WERI-Rb-1 (cell line): Measurements from ENCODE around the gene PARP4.

Experiments used
- DNase-seq: peaks from one replicate; pipeline ENCODE4 v3.0.0-alpha.2; 2020
- H3K27ac ChIP-seq: fragments of 250-450 bp; sonication (Bioruptor Pico); 2 replicates; pipeline ENCODE4 v1.5.1; 2020; ENCODE audit warnings: mild to moderate bottlenecking, moderate library complexity
- H3K27me3 ChIP-seq: fragments of 250-450 bp; sonication (Bioruptor Pico); 2 replicates; pipeline ENCODE4 v1.5.1; 2021; ENCODE audit warnings: mild to moderate bottlenecking, low read depth, moderate library complexity; ENCODE audit not compliant: insufficient read depth, severe bottlenecking
- H3K36me3 ChIP-seq: fragments of 250-450 bp; sonication (Bioruptor Pico); 2 replicates; pipeline ENCODE4 v1.5.1; 2020; ENCODE audit warnings: mild to moderate bottlenecking, moderate library complexity
- H3K4me3 ChIP-seq: 2 replicates; pipeline ENCODE4 v1.5.1; 2011; ENCODE audit warnings: low read depth, mild to moderate bottlenecking, control low read depth, low read length
- H3K9me3 ChIP-seq: fragments of 250-450 bp; sonication (Bioruptor Pico); 2 replicates; pipeline ENCODE4 v1.5.1; 2021; ENCODE audit warnings: mild to moderate bottlenecking, moderate library complexity; ENCODE audit not compliant: severe bottlenecking
- TF ChIP-seq, protein P1 (sequence below): IDR thresholded peaks from 2 replicates; pipeline ENCODE4 v1.5.1; 2011; ENCODE audit warnings: low read depth, mild to moderate bottlenecking, control low read depth, inconsistent platforms, low read length

PARP4 gene

DNA sequence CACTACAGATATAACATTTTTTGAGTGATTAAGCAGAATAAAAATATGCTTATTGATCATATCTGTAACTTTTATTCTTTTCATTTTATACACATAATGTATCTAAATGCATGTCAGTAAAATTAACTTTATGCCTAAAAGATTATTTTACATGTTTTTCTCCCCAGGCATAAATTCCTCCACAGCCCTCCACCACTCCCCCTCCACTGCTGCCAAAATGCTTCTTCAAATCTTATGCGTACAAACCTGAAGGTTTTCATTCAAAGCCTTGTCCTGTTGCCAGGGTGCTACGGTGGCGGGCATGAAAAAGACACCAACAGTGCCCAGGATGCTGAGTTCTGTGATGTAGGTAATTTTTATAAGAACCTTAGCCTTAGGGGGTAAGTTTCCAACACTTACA is 52.9 kb downstream of the PARP4 start:
- H3K27me3 ChIP-seq, result no peaks in the 10 kb centered on the region
- DNase-seq, result no peak
- TF ChIP-seq, protein P1, sequence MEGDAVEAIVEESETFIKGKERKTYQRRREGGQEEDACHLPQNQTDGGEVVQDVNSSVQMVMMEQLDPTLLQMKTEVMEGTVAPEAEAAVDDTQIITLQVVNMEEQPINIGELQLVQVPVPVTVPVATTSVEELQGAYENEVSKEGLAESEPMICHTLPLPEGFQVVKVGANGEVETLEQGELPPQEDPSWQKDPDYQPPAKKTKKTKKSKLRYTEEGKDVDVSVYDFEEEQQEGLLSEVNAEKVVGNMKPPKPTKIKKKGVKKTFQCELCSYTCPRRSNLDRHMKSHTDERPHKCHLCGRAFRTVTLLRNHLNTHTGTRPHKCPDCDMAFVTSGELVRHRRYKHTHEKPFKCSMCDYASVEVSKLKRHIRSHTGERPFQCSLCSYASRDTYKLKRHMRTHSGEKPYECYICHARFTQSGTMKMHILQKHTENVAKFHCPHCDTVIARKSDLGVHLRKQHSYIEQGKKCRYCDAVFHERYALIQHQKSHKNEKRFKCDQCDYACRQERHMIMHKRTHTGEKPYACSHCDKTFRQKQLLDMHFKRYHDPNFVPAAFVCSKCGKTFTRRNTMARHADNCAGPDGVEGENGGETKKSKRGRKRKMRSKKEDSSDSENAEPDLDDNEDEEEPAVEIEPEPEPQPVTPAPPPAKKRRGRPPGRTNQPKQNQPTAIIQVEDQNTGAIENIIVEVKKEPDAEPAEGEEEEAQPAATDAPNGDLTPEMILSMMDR, result no peak
- H3K4me3 ChIP-seq, result no peak overlapping the region
- H3K27ac ChIP-seq, result no peak overlapping the region
- H3K9me3 ChIP-seq, result no peaks in the 10 kb centered on the region
- peaks cover 33% of the 10 kb centered on the region for H3K36me3 ChIP-seq

DNA sequence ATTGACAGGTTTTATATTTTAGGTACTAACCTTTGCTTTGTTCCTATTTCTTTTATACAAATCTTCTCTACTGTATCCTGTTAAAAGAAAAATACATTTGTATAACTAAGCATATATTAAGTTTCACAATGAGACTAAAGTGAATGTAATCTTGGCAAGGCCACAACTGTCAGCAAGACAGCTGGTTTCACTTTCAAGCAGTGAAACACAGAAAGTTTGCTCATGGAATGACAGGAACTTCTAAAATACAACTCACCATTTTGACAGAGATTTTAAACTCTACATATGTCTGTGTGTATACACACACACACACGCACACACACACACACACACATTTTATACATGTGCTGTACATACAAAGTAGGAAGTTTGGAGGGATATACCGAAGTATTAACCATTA is 53.3 kb downstream of the PARP4 start:
- Histone ChIP-seq H3K27ac (no peak overlapping the region), H3K36me3 (peaks cover 38% of the 10 kb centered on the region), H3K4me3 (no peak overlapping the region), H3K9me3 (no peaks in the 10 kb centered on the region), H3K27me3 (no peaks in the 10 kb centered on the region)
- DNase-seq, result no peak
- TF ChIP-seq, protein P1, result no peak

DNA sequence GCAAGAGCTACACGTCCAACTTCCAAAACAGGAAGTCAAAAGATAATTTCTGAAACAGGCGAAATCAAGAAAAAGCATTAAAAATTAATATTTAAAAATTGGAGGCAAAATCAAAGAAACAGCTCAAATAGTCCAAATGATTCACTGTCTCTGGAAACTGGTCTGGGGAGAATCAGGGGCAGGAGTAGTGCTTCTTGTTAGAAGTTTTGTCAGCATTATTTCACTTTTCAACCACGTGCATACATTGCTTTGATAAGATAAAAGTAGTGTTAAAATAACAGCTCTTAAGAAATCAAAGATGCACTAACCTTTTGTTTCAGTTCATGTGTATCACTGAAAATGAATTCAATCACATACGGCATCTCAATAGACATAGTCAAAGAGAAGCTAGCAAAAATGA is 53.8 kb downstream of the PARP4 start:
- TF ChIP-seq, protein P1, result no peak
- Histone ChIP-seq H3K4me3 (no peak overlapping the region), H3K36me3 (peaks cover 43% of the 10 kb centered on the region), H3K27ac (no peak overlapping the region), H3K9me3 (no peaks in the 10 kb centered on the region), H3K27me3 (no peaks in the 10 kb centered on the region)
- DNase-seq, result no peak

DNA sequence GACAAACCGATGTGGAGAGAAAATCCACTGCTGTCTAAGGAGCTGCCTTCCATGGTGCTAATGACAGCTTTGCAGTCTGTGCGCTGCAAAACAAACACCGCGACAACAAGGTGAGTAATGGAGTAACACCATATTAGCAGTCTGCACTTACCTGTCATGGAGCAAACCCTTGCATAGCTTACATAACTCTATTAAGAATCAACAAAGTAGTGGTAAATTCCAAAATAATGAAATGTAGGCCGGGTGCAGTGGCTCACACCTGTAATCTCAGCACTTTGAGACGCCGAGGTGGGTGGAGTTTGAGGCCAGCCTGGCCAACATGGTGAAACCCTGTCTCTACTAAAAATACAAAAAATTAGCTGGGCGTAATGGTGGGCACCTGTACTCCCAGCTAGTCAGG is 56.2 kb downstream of the PARP4 start:
- Histone ChIP-seq H3K27me3 (no peaks in the 10 kb centered on the region), H3K36me3 (peaks cover 62% of the 10 kb centered on the region)
- TF ChIP-seq, protein P1, result no peak

DNA sequence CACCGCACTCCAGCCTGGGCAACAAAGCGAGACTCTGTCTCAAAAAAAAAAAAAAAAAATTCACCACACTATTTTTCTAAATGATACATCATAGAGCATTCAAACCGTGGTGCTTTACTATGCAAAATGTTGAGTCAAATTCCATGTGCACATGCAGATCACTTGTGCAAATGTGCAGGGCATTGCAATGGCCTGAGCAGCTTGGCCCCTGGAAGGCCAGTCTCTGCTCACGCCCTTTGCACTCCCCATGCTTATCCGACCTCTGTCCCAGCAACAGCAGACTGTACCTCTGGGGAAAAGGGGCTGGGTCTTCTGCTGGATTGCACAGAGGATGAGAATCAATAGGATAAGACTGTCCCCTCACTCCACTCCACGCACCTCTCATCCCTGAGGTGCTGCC is 58.5 kb downstream of the PARP4 start:
- no peak overlapping the region for H3K27ac ChIP-seq
- TF ChIP-seq, protein P1, result no peak; the same call in 1 of the 2 replicates
- no peaks in the 10 kb centered on the region for H3K27me3 ChIP-seq
- peaks cover 65% of the 10 kb centered on the region for H3K36me3 ChIP-seq
- H3K9me3 ChIP-seq, result no peaks in the 10 kb centered on the region
- no peak for DNase-seq
- no peak overlapping the region for H3K4me3 ChIP-seq

More for the DNA sequence above, 56.2 kb downstream of the PARP4 start:
- no peak for DNase-seq
- H3K4me3 ChIP-seq, result no peak overlapping the region
- no peak overlapping the region for H3K27ac ChIP-seq
- no peaks in the 10 kb centered on the region for H3K9me3 ChIP-seq

DNA sequence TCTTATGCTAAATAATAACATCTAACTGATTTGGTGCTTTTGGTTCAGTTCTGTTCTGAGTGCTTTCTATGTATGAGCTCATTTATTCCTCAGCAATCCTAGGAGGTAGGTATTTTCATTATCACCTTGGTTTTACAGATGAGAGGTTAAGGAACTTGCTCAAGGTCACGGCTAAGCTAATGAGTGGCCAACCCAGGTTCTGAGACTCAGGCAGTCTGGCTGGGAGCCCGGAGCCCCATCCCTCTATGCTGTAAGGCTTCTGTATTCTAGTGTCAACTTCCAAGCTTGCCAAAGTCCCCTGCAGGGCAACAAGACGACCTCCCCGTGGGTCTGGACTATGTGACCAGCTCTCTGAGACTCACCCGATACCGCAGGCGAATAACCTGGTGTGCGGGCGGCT is 60.5 kb downstream of the PARP4 start:
- TF ChIP-seq, protein P1, result no peak
- no peaks in the 10 kb centered on the region for H3K27me3 ChIP-seq
- H3K9me3 ChIP-seq, result no peaks in the 10 kb centered on the region
- H3K27ac ChIP-seq, result no peak overlapping the region
- no peak for DNase-seq
- H3K36me3 ChIP-seq, result peaks cover 60% of the 10 kb centered on the region
- no peak overlapping the region for H3K4me3 ChIP-seq
